HG03558 (cell line): ENCODE measurements around the gene UBE3B.

ENCODE experiments used
- ATAC-seq: cut with Tn5 transposase; IDR thresholded peaks from one replicate; pipeline ENCODE4 v1.9.1; 2021; ENCODE audit warnings: moderate number of reproducible peaks; ENCODE audit not compliant: unreplicated experiment; ENCODE audit errors: extremely low read depth

The UBE3B gene

DNA sequence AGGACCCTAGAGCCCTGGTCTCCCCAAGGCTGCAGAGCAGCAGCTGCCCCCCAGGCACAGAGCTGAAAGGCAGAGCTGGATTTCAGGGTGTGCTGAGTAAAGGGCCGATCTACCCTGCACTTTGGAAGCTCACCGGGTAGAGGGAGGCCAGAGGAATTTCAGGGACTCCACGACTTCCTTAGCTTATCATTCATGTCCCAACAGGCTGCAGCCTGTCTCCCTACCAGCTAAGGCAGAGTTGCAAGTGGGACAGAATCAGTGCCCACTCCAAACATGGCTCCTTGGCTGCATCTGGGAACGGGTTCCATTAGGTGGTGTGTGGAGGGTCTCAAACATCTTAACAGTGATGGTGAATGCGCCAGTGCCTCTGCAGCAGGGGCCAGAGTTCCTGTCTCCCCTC, 68.4 kb downstream of the UBE3B start:
- no peak for ATAC-seq

DNA sequence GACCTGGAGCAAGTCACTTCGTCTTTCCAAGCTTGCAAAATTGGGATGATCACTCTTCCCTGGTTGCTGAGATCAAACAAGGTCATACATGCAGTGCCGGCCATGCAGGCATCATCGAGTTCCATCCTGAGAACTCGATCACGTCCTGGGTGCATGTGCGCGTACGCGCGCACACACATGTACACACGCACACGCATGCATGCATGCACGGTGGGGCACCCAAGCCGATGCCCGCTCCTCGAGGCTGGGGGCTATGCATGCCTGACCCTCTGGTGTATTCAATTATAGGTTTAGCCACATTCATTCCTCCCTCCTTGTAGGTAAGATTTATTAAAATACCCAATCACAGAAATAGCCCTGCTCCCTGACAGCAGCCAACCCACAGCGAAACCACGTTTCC, 69.9 kb downstream of the UBE3B start:
- ATAC-seq: no peak

DNA sequence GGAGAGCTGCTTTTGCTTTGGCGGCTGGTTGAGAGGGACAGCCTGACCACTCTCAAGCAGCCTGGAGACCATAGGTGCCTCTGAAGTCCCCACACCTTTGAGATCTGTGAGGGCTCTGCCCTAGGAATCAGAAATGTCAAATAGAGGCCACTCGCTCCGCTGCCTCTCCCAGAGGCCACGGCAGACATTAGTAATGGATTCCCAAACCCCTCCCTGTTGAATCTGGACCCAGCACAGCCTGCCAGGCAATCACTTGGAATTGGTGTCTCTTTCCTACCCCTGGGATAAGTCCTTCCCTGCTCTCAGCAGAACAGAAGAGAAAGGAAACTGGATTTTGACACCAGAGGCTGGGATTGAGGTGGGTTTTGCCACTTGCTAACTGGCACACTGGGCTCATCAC, 70.8 kb downstream of the UBE3B start:
- ATAC-seq: no peak

DNA sequence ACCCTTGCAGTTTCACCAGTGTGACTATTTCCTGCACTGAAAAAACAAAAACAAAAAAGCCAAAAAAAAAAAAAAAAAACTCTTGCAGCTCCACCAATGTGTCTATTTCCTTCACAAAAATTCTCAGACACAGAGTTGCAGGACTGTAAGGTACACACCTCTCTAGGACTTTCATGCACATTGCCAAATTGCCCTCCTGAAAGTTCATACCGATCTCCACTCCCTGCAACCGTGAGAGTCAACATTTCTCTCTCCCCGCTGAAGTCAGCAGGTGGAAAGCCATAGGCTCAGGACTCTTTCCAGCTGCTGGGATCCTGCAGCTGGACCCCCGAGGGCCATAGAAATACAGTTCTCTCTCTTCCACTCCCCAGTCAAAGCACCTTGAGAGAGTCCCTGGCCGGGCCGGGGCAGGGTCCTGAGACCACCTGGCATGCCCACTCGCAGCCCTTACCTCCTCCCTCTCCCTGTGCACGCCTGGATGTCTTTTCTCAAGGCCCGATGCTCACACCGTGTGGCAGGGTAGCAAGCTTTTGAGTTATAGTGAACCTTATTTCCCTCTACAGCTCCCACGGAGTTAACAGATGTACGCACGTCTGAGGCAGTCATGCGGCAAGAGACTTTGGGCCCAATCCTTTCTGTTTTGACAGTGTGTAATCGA, 72.3 kb downstream of the UBE3B start:
- no peak for ATAC-seq

DNA sequence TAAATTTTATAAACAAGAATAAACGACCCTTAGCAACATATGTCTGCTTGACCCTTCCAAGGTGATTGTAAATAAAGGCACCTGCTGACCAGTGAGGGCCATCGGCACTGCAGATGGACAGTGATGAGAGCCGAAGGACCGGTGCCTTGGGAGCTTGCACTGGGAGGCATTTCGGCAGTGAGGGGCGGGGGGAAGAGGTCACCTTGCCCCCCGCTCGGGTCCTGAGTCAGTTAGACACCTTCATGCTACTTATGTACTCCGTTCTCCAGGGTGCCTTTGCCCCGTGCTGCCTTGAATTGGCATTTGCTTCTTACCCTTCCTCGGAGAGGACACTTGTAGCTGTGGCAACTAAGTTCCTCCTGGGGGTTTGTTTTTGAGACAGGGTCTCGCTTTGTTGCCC, 72.8 kb downstream of the UBE3B start:
- ATAC-seq: no peak

DNA sequence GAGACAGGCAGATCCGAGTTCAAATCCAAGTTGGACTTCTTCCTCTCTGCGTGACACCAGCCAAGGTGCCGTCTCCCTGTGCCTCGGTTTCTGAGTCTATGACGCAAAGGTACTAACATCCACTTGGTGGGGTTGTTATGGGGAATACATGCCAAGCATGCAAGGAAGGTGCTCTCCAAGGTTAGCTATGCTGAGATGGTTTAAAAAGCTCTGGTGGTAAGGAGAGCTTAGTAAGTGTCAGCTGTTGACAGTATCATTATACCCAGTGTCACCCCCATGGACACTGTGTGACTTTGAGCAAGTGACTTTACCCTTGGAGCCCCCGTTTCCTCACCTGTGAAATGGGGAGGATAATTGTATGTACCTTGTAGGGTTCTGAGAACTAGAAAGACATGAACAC, 73.7 kb downstream of the UBE3B start:
- no peak for ATAC-seq

DNA sequence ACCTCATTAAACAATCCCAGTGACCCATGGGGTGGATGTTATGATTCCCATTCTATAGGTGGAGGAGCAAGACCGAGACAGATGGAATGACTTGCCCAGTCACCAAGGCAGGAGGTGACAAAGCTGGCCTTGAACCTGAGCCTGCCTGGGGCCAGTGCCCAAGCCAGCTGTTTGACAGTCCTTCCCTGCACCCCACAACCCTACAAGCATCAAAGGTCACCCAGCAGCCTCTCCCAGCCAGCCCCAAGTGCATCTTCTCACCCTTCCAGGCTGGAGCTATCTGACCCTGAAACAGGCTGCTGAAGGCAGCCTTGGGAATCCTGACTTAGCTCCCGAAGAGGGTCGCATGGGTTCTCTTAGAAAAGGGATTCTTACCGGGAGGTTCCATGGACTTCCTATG, 75.5 kb downstream of the UBE3B start:
- ATAC-seq: no peak

DNA sequence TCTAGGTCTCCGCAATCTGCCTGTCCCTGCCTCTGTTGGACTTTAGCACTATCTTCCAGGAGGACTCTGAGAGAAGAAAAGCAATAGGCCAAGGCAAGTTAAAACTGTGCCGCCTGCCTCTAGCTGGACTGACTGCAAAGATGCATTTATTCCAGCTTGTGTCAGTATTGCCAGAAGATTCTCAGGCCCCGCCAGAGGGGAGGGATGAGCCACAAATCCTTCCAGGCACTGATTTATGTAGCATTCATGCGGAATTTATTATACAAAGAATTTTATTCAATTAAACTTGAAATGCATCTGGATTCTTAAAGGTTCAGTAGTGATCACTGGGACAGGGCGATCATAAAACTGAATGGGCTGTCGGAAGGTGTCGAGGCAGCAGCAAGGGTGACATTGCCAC, 76.0 kb downstream of the UBE3B start:
- no peak for ATAC-seq

DNA sequence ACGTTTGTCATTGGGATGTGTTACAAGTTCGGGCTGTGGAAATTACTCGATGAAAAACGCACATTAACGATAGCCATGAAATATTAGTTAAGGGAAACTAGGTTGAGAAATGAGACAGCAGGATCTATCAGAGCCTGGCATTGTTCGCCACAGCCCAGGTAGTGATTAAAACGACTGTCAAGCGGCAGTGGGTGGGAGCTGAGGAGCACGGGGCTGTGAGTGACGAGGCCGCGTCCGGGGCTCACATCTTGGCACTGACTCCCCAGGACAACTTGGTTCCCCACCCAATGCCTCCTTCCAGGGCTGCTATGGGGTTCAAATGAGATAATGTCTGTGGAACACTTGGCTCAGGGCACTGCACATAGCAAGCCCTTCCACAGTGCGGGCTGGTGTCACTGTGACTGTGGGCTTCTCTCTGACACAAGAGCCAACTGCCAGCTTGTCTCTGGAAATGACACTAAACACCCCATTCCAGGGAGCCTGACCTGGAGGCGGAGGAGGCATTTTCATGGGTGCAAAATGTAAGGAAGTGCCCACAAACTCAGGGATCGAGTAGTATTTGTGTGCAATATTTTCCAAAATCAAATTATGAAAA, 76.6 kb downstream of the UBE3B start:
- no peak for ATAC-seq

DNA sequence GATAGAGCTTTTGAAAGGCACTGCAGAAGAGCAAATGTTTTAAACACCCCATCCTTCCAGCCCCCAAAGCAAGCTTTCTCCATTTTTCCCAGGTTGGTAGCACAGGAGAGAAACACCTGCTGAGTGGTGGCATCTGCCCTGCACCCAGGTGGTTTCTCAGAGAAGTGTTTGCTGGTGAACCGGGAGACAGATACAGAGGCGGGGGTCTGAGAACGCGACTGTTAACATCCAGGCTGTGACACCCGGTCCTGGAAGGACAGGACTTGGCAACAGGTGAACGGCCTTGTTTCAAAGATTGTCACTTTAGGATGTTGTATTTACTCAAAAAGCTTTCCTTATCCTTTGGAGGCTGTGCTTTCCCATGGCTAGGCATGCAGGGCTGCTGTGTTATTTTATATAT, 77.3 kb downstream of the UBE3B start:
- no peak for ATAC-seq

DNA sequence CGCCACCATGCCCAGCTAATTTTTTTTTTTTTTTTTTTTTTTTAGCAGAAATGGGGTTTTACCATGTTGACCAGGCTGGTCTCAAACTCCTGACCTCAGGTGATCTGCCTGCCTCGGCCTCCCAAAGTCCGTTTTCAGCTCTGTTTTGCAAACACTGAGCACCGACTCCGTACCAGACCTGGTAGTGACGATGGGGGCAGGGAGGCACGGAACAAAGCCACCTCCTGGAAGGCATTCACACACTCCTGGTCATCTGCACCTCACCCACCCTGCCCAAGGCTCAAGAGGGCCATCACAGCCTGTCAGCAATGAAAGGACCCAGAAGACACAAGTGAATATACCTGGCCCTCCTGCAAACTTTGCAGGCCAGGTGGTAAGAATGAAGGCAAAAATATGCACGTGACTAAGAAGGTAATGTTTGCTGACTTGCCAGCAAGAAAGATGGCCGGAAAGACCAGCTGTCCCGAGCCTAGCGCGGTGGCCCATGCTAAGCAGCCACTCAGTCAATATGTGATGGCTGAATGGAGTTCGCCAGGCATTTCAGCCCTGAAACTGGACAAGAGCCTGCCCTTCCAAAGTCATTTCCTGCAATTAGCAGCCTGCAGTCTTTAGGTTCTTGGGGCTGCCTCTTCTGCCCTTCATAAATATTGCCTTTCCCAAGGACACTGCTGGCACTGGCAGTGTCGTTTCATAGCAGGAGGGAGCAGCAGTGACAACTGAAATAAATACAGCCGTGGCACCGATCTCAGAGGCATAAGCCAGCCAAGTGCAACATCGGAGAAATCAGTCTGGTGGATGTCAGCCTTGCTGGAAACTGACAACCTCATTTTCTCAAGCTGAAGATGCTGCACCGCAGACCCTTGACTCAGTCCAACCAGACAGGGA, 78.2 kb downstream of the UBE3B start:
- no peak for ATAC-seq

DNA sequence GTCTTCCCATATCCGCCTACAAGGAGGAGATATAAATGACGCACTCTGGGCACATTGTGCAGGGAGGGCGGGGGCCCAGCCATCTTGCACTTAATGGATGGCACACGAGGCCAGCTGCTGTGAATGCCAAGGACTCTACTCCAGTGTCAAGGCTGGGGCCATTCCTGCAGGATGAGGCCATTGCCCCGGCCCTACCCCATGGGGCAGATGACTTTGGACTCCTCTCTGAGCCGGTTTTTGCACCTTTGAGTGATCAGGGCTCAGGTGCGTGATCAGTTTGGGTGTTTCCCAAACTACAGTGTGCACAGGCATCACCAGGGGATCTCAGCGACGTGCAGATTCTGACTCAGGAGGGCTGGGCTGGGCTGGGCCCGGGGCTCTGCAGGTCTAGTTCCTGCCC, 79.8 kb downstream of the UBE3B start:
- ATAC-seq: no peak

DNA sequence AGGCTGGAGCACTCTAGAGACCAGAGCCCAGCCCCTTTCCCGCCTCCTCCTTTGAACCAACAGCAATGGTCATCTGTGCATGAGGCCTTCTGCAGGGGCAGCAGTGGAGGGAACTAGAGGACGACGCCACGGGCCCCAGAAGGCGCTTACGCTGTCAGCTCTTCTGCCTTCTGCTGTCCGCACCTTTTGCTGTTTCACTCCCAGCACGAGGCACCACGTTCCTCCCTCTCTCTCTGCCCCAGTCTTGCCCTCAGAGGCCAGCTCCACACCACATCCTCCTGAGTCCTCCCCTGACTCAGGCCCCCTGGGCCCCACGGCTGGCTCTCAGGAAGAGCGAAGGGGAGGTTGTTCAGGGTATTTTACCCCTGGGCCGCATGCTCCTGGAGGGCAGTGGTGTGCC, 80.4 kb downstream of the UBE3B start:
- ATAC-seq: no peak

DNA sequence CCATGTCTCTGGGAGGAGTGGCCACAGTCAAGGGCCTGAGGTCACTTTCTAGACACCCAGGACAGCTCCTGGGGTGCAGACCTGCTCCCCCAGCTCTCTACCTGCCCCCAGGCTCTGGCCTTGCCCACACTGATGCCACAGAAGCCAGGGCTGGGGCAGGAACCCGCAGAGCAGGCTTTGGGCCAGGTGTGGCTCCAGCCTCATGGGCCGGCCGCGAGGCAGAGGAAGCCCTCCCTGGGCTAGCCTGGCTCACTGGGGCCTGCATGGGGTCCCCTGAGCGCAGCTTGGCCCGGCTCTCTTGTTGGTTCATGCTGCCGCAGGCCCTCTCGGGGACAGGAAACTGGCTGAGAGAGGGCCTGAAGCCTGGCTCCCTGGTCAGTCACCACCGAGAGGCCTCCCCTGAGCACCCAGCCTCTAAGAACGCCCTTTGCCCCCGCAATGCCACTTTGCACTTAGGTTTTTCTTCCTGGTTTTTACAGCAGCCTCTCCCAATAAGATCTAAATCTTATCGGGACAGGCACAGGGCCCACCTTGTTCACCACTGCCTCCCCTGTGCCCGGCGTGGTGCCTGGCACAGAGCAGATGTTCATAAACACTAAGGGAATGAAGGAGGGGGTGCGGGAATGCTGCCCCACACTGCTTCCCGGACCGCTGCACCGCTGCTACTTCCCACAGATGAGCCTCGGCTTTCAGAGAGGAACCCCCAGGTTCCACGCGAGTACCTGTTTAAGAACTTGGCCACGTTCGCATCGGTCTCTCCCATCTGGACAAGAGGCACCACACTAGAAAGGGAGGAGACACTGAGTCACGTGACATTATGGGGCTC, 81.2 kb downstream of the UBE3B start:
- ATAC-seq: no peak

DNA sequence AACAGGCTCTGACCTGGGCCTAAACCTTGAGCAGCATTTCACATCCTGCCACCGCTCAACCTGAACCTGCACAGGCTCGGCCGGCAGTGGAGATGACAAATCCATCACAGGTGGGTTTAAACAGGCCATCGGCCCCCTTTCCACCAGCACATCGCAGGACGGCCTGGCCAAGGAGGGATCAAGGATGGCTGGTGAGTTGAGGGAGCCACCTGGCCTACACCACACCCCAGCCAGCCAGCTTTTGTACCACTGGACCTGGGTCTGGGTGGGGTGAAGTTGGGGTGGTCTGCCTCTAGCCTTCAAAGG, 81.7 kb downstream of the UBE3B start:
- ATAC-seq: no peak

DNA sequence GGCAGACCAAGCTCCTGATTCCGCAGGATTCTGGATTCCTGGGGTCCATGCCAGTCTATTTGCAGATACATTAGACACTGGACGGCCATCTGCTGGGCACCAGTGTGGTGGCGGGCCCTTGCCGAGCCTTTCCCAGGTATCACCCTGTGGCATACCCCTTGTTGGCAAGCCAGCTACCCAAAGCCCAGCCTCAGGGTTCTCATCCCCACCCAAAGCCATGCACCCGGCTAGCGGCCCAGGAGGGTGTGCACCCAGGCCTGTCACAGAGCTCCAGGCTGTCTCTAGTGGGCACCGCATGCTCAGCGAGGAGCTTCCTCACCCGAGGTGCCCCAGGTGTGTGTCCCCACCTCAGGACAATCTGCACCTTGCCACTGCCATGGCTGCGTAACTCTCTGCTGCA, 82.2 kb downstream of the UBE3B start:
- ATAC-seq: no peak

DNA sequence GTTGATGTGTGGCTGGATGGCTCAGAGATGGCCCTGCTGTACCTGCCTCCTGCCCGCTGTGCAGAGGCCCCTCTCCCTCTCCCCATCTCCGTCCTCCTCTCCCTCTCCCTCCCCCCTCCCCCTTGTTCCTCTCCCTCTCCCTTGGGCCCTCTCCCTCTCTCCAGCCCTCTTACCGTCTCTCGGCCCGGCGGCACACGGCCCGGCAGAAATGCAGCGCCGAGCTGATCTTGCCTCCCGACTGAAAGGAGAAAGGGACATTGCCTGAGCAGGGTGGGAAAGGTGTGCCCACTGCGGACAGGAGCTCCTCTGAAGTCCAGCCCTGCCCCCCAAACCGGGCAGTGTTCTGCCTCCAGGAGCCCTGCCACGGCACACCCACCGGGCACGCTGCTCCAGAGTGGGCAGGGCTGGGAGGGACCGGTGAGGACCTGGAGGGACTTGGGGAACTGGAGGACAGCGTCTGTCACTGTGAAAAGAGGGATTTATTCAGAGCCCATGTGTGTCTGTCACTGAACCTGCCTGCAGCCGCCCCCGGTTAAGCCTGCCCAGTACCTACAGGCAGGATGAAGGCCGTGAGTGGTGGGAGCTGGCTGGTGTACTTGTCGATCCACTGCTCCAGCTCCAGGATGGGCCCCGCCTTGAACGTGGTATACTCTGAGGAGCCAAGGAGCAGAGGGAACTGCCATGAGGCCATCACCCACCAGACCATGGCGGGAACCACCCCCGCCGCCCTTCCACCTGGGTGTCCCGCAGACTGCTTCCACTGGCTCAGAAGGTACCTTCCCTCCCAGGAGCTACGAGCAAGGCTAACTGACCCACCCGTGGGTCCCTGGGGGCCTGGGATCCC, 83.7 kb downstream of the UBE3B start:
- no peak for ATAC-seq

DNA sequence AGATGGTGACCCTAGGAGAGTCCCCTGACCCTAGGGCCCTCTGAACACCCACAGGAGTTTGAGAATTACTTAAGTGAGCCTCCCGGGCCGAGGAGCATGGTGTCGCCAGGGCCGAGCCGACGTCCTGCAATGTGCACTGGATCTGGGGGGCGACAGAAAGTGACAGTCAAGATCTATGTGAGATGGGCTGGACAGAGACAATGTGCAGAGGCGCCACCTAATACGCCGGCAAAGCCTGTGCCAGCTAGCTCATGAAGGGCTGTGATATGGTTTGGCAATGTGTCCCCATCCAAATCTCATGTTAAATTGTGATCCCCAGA, 84.2 kb downstream of the UBE3B start:
- no peak for ATAC-seq

DNA sequence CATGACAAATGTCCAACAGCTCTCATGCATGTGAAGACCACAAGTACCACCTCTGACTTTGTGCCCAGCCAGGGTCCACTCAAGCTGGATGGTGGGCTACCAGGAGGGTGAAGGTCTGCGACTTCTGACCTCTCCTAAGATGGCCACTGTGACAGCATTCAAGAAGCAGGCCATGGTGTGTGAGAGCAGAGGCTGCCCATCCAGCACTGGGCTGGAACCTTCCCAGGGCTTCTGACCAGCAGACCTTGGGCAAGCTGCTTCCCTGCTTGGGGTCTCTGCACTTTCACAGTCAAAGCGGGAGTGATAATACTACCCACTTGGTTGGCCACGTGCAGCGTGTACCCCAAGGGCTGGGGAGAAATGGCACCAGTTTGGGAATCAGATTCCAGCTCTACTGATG, 85.4 kb downstream of the UBE3B start:
- no peak for ATAC-seq
